ENCODE data around the gene ICE1.
"Not testable (repeated sequence)": the region's sequence is repeated elsewhere in the genome, so short reads cannot be mapped to it uniquely, and the experiment has no call there.

The ICE1 gene

GRCh38 chr5:5403741-5404140, 18.7 kb upstream of the ICE1 start:
- no peak for DNase-seq

- no peak for DNase-seq
Observed at GRCh38 chr5:5404381-5404780, 18.1 kb upstream of the ICE1 start.

DNA sequence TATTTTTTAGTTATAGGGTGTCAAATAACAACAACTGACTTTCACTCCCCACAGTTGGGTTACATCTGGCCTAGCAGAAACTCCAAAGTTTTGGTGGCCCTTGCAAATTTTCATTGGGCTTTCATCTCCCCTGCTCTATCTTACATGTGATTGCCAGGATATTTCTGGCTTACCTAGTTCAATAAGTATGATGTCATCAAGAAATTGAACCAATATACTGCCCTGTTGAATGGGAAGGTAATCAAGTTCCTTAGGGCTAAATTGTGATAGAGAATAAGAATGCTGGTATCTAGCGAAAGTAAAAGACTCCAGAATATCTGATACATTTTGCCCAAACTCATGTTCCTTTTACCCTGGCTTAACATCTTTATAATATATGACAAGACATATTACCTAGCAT, 17.0 kb upstream of the ICE1 start:
- no peak for DNase-seq

- DNase-seq = no peak
Observed at GRCh38 chr5:5407924-5408323, 14.6 kb upstream of the ICE1 start.

DNA sequence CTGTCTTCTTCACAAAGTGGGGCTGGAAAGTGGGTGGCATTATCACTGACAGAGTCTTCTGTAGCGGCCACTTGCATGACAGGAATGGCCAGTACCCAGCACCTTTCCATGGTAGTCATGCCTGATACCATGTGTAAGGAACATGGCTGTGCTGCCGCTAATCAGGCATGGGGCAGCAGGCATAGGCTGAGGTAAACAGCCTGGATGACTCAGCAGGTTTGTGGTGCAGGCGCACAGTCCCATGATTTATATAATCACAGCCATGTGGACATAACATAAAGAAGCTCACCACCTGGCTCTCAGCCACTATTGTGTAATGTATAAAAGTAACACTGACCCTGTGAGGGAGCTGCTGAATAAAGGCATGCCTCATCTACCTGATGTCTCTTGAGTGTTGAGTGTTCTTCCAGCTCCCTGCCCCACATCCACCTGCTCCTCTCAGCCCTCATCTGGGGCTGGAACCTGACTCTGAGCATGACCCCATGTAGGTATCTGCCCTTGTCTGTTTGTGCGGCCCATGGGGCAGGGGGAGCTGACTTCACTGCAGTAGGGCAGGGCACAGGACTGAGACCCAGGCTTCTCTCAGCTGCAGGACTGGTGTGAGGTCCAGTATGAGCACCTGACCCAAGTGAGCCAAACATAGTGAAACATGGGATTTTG, 13.2 kb upstream of the ICE1 start:
- DNase-seq = no peak

GRCh38 chr5:5413856-5414255, 8.6 kb upstream of the ICE1 start:
- not testable (repeated sequence) for DNase-seq

DNA sequence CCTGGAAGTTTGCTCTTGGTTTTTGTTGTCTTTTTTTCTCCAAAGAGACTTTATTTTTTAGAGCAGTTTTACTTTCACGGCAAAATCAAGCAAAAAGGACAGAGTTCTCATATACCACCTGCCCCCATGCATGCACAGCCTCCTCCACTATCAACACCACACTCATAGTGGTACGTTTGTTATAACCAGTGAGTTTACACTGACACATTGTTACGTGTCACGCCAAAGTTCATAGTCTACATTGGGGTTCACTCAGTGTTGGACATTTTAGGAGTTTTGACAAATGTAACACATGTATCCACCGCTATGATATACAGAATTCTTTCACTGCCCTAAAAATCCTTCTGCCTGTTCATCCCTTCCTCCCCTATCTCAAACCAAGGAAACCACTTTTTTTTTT, 7.5 kb upstream of the ICE1 start:
- no peak for DNase-seq

- DNase-seq = no peak
Observed at GRCh38 chr5:5416733-5417132, 5.7 kb upstream of the ICE1 start.

GRCh38 chr5:5418006-5418405, 4.5 kb upstream of the ICE1 start:
- DNase-seq = no peak

GRCh38 chr5:5418764-5419163, 3.7 kb upstream of the ICE1 start:
- DNase-seq = no peak

DNA sequence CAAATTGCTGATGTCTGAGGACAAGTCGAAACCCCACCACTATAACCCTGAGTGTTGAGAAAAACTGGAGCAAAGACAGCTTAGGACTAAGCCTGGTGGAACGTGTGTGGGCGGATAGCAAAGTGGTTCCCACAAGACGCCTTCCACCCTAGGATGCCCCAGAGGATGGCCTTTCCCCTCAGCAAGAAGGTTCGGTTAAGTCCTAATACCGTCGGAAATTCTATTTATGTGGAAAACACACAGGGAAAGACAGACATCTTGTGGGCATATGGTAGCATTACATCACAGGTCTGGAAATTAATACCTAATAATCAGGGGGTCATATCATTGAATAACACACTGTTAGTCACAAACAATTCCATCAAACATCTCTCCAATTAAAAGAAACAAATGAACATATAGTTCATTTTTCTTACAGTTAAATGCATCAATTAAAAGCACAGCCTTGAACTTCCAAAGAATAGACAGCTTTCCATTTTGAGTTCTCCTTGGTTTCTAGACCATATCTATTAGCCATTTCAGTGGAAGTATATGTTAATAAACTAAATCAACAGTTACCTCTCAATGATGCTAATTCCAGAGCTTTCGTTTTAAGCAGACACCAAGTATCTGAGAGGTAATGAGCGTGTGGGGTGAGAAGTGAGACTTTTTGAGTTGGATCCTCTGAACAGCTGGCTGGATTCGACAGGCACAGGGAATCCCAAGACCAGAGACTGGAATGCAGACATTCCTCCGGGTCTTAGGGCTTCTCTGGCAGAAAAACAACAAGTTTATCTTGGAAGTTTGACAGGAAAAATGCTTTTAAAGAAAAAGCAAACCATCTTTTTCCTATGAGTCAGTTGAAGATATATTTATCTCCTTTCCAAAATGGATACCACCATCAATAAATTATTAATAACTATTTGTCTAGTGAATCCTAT, 2.9 kb upstream of the ICE1 start:
- DNase-seq = peak; percentile 39

GRCh38 chr5:5420251-5420650, 2.2 kb upstream of the ICE1 start:
- no peak for DNase-seq

DNA sequence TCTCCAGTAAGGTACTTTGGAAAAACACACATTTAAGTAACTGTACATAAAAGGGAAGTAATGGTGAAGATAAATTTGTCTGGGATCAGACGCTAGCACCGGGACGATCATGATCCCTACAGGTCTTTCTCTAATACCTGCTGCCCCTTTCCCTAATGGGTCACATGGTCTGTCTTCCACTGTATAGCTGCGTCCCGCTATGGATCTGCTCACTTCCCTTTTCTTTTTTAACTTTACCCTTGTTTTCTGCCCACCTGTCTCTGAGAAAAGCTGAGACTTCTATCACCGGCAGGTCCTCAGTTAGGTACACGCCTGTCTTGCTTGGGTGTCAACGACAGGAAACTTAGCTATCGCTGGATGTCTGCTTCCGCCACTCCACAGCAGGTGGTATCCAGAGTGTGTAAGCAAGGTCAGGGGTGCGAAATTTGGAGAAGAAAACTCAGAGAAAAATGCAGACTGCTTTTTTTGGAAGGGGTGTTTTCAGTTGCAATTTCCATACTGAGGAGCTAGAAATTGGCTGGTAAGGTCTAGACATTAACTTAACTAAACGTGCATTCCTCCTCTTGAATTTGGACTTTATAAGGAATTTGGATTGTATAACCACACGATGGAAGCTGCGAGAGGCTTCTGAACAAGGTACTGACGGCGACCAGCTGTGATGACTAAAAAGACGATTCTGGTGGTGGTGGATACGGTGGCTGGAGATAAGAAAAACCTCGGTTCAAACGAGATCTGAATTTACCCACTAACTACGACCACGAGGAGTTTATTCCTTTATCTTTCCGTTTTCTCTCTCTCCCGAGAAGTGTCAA, 1.1 kb upstream of the ICE1 start:
- DNase-seq = no peak

GRCh38 chr5:5422819-5423515, 490 bp downstream of the ICE1 start:
- peak; percentile 84 for DNase-seq

DNA sequence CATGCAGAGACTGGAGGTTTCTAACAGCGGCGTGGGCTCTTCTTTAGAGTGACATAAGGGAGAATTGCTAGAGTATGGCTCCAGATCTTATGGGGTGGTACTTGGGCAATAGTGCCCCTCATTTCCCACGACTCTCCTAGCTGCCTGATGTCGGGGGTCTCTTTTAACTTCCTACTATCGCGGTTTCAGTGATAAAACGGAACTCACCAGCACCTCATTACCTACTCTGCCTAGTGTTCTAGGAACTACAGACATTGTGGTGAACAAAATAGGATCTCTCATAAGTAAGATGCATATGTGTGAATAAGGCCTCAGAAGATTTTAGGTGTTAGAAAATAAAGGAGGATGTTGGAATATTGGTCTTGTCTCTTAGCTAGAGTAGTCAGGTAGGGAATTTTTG, 1.1 kb downstream of the ICE1 start:
- no peak for DNase-seq

- no peak for DNase-seq
Observed at GRCh38 chr5:5424736-5425135, 2.3 kb downstream of the ICE1 start.

- no peak for DNase-seq
Observed at GRCh38 chr5:5430136-5430535, 7.7 kb downstream of the ICE1 start.

DNA sequence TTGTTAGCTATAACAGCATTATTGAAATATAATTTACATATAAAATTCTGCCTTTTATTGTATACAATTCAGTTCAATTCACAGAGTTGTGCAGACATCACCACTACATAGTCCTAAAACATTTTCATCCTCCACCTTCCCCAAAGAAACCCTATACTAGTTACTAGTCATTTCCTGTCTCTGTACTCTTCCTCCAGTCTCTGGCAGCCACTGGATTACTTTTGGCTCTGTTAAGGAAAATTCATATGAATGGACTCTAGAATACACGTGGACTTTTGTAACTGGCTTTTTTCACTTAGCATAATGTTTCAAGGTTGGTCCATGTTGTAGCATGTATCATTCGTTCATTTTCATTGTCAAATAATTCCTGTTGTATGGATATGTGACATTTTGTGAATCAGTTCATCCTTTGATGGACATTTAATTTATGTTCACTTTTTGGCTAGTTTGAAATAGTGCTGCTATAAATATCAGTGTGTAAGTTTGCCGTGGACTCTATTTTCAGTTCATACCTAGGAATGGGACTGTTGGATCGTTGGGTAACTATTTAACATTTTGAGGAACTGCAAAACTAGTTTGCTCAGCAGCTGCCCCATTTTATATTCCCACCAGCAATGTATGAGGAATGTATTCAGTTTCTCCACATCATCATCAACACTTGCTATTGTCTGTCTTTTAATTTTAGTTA, 9.7 kb downstream of the ICE1 start:
- DNase-seq = no peak

GRCh38 chr5:5436203-5436760, 13.8 kb downstream of the ICE1 start:
- no peak for DNase-seq

- no peak for DNase-seq
Observed at GRCh38 chr5:5437227-5438172, 15.0 kb downstream of the ICE1 start.

Measured in right kidney (tissue), 1 donor.